GM21786 (cell line): Measurements from ENCODE around the gene TLE4.

ENCODE experiments used
- ATAC-seq: cut with Tn5 transposase; IDR thresholded peaks from one replicate; pipeline ENCODE4 v1.9.1; 2021; ENCODE audit not compliant: unreplicated experiment

Gene TLE4

GRCh38 chr9:79570448-79571308 is 1.1 kb upstream of the TLE4 start:
- ATAC-seq, result no peak

DNA sequence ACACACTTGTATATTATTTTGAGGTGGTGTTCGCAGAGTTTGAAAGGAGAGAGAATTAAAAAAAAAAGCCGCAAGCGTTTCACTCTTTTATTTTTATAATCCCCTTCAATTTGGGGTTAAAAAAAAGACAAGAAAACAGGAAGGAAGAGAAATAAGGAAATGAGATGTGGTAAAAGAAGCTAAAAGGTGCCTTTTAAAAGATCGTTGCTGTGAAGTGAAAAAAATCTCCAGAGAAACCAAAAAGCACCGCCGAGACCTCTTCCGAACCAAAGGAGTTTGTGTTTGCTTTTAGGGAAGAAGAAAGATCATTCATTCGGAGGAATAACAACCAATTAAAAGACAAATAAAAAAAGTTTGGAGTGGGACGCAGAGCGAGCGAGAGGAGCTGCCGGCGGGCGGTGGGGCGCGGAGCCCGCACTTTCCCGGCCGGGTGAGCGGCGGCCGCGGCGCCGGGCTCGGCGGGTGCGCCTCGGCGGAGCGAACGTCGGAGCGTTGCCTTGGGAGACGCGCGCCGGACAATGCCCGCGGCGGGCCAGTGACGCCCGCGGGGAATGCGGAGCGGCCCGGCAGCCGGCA is 355 bp downstream of the TLE4 start:
- no peak for ATAC-seq

- no peak for ATAC-seq
Observed at GRCh38 chr9:79572608-79573411, 1.0 kb downstream of the TLE4 start.

- no peak for ATAC-seq
Observed at GRCh38 chr9:79573412-79573923, 1.7 kb downstream of the TLE4 start.

DNA sequence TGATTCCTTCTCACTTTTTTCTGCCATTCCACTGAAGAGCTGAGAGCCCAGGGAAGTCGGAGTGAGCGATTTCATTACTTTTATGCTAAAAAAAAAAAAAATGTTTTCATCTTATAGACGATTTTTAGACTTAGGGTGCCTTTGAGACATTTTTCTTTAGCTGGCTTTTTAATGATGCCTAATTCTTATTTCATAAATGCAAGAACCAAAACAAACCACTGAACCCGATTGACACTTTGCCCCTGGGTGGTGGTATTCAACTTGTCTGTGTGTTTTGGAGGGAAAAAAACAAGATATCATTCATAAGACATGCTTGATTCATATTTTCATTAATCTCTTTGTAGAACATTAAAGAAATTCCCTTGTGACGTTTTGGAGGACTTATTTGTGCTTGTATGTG is 2.4 kb downstream of the TLE4 start:
- ATAC-seq, result no peak

DNA sequence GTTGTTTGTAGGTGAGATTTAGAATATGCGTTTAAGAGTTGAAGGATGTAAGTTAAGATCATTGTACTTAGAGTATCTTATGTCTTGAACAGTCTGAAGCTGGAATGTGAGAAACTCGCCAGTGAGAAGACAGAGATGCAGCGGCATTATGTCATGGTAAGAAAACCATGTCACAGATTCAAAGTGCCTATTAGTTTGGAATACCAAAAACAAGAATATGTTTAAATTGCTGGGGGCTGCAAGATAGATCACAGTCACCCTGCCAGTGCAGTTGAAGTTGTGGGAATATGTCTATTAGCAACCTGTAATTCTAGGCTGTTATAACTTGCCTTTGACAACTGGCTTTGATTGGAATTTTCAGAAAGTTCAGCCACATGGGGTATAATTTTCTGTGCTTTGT is 3.0 kb downstream of the TLE4 start:
- no peak for ATAC-seq

- ATAC-seq, result no peak
Observed at GRCh38 chr9:79575547-79575946, 3.8 kb downstream of the TLE4 start.

GRCh38 chr9:79577969-79578723 is 6.4 kb downstream of the TLE4 start:
- no peak for ATAC-seq

DNA sequence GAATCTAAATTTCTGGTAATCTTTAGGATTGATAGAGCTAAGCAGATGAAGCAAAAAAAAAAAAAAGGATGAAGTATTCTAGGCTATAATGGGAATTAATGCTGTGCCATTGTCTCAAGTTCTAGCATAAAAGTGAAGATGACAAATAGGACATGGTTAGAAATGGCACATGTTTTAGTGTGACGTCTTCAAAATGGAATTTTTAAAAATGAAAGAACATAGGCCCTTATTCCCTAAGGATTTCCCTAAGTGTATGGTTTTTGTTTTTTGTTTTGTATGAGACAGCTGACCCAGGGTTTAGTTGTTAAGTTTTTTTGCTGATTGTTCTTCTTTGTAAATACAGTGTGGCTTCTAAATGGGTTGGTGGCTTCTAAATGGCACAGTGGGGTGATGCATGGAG is 7.1 kb downstream of the TLE4 start:
- no peak for ATAC-seq

GRCh38 chr9:79579624-79580023 is 7.9 kb downstream of the TLE4 start:
- no peak for ATAC-seq

GRCh38 chr9:79580055-79580454 is 8.3 kb downstream of the TLE4 start:
- no peak for ATAC-seq

- no peak for ATAC-seq
Observed at GRCh38 chr9:79581388-79581787, 9.6 kb downstream of the TLE4 start.

GRCh38 chr9:79581794-79582193 is 10.0 kb downstream of the TLE4 start:
- ATAC-seq, result no peak

DNA sequence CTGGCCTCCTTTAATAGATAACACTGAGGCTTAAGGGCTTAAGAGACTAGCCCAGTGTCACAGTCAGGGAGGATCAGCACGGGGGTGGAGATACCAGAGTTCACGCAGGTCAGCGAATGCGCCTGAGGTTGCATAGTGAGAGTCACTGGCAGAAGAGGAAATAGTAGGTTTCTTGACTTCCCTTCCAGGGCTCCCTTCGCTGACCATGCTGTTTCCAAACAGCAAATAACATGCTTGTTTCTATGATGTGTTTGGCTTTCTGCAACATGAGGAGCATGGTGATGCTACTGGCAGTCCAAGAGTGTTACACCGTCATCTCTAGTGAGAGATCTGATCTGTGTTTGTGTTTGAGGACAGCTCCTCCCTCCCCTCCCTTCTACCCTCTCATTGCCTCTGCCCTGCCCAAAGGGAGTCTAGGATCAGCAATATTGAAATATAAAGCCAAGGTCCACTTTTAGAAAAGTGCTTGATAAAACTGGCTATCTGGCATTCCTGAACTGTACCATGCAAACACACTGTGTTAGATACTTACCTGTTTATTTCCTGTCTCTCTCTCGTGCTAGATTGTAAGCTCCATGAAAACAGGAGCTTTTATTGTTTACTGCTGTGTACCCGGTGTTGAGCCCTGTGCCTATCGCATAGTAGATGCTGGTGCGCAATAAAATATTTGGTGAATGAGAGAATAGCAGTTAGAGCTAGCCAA is 12.3 kb downstream of the TLE4 start:
- peak; percentile 86 for ATAC-seq

DNA sequence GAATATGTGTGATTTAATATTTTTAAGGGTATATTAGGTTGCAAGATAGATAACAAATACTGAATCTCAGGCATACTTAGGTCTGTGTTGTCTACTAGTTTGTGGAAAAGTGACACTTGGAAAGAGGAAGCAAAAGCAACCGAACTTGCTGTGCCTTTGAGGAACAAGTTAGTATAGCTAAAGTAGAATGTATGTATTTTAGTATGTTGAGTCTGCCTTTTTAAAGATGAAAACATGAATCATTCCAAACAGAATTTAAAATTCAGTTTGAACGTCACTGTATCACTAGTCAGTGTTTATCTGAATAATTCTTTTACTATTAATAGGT is 12.9 kb downstream of the TLE4 start:
- ATAC-seq, result no peak

GRCh38 chr9:79588488-79589223 is 16.9 kb downstream of the TLE4 start:
- ATAC-seq, result no peak

GRCh38 chr9:79591458-79591857 is 19.7 kb downstream of the TLE4 start:
- ATAC-seq, result no peak

DNA sequence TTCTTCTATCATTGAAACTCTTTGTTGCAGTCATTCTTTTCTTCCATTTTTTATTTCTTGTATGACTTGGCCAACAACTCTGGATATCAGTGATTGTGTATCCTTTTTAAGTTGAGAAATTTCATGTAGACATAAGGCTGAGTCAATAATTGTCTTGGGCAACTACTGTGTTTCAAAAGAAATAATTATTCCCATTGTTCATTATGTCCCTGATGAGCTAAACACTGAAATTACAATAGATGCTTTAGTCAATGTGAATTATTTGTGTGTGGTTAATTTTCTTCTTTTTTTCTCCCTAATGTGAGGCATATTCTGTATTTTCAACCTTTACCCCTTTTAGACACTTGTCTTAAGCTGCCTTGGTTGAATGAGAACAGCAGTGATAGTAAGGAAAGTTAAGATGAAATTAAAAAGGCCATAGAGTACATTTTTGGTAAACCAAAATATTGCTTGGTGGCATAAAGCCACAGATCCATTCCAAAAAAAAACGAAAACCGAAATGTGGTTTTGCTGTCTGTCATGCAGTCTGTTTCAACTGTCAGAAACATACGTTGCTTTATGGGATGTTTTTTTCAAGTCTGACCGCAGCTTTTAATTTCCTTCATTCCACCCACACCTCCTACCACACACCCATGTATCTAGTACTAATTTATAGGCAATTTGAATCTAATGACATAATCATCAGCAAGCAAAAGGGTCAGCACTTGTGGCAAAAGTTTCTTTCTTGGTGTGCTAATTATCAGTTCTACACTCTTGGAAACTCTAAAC is 21.1 kb downstream of the TLE4 start:
- no peak for ATAC-seq
